HG03159 (cell line): ENCODE measurements around the gene IL1RN.

Experiments
- ATAC-seq: cut with Tn5 transposase; IDR thresholded peaks from one replicate; pipeline ENCODE4 v1.9.1; 2021; ENCODE audit warnings: mild to moderate bottlenecking, moderate library complexity; ENCODE audit not compliant: unreplicated experiment

The IL1RN gene

DNA sequence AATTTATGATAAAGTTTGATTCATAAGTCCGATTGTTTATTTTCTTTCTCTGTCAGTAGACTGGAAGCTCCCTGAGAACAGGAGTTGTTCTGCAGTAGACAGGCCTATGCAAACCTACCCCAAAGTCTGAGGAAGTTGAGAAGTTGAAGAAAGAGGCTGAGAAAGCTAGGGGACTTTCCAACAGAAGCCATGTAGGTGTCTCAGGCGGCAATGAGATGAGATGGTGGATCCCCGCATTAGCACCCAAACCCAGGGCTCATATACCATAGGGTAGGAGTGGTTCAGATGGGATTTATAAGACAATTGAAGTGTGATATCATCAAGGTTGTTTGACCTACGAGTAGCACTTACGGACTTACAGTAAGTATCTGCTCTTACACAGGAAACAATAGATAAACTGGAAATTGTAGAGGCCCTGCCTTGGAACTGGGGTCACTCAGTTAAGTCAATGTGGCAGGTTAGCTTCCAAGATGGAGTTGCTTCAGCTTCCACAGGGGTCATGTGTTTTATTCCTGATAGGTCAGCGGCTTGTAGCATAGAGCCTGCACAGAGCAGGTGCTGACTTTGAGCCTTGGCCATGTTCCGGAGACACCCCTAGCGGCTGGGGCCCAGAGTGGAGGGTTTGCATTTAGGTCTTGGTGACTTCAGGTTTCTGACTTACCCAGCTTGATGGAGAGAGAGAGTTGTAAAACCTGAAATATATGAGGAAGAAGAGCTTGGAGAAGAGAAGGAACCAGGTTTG, 44.1 kb downstream of the IL1RN start:
- no peak for ATAC-seq

DNA sequence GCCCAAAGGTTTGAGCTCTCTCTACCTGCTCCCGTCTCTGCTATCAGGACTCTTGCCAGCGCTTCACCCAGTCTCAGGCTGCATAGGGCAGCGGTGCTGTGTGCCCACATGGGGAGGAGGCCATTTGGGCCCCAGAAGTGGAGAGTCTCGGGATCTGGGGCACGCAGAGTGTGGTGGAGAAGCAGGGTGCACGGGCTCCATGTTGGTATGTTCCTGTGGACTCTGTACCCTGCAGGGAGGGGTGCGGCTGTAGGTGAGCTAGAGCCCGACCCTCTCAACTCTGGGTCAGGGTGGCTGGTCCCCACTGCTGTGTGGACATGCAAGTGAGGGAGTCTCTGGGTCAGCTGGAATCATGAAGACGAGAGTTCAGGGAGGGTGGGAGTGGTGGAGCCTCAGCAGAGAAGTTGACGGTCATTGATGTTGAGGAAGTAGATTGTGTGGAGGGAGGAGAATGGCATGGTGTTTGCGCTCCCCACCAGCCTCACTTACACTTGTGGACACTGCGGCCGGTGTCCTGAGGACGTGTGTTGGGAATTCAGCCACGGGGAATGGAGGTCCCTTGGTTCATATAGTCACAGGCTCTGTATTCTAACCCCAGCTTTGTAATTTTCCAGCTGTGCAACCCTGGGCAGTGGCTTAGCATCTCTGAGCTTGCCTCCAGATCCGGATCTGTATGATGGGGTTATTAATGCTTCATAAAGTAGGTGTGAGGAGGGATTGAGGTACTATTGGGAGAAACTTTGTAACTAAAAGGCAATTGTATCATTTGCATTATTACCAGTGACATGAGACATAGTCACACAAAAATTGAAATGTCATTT, 45.5 kb downstream of the IL1RN start:
- ATAC-seq = no peak

DNA sequence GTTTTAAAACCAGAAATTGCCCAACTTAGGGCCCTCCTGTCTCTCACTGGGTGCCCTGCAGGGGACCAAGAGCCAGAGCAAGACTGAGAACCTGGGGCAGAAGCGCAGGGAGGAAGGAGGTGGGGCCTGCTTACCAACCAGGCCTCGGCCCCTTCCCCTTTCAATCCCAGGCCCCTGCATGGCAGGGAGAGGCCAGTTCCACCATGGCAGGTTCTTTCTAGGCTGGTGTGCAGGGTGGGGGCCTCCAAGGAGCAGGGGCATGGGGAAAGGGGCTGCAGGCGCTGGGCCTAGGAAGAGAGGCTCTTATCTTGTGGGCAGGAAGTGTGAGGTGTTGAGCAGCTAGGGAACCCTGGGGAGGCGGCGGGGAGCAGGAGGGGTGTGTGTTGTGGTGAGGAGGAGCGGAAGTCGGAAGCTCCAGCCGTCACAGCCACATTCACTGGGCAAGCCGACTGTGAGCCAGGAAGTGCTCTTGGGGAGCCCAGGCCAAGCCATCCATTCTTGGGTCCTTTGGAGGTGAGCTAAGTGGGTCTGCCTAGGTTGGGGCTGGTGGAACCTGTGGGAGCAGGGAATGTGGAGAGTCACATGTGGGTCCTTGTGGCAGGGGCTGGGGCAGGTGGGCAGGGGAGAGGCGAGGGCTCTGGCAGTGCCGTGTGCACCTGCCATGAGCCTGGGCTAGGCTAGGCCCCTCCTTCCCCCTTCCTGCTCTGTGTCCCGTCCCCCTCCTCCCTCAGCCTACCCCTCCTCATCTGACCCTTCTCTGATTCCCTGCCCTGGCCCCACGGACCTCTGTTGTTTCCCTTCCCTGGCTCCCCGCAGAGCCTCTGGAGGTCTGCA, 46.4 kb downstream of the IL1RN start, which contains the start of gene PSD4:
Gene PSD4 (plus strand): TSS at position 430 of the 834 bp plus-strand sequence. CDS start 8,486 bp downstream, outside the sequence.
- ATAC-seq = peak; percentile 76

DNA sequence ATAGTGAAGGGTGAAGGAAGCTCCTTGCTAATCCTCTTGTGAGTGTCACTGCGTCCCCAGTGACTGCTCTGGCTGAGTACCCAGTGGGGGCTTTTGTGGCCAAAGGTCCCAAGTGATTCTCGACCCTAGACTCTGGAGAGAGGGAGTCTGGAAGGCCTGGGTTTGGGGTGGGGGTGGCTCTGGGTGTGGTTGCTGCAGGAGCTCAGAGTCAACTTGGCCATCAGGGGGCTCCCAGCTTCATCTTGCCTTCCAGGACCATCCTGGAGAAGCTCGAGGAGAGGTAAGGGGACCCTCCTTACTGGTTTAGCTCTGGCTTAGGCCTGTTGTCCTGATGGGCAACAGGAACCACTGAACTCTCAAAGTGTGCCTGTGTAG, 47.0 kb downstream of the IL1RN start:
- ATAC-seq = no peak

DNA sequence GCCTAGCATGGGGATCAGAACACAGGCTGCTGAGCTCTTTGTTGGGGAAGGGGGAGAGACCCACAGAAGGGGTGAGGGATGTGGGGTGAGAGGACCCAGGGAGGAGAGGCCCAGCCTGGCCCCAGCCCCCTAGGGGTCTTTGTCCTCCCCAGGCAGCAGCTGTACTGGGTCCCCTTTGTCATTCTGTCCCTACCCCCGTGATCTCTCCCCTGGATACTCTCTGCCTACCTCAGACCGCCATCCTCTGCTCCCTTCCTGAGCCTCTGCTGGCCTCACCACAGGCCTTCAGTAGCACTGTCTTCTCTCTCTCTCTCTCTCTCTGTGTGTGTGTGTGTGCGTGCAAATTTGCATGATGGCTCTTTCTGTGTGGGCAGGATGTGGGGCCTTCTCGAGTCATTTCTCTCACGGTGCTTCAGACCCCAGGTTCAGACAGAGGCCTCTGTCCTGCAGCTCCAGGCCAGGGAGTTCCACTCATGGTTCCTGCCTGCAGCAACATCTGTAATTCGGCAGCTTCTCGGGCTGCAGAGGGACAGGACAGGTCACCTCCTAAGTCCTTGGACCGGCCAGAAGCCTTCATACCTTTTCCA, 47.7 kb downstream of the IL1RN start:
- peak; percentile 74 for ATAC-seq

DNA sequence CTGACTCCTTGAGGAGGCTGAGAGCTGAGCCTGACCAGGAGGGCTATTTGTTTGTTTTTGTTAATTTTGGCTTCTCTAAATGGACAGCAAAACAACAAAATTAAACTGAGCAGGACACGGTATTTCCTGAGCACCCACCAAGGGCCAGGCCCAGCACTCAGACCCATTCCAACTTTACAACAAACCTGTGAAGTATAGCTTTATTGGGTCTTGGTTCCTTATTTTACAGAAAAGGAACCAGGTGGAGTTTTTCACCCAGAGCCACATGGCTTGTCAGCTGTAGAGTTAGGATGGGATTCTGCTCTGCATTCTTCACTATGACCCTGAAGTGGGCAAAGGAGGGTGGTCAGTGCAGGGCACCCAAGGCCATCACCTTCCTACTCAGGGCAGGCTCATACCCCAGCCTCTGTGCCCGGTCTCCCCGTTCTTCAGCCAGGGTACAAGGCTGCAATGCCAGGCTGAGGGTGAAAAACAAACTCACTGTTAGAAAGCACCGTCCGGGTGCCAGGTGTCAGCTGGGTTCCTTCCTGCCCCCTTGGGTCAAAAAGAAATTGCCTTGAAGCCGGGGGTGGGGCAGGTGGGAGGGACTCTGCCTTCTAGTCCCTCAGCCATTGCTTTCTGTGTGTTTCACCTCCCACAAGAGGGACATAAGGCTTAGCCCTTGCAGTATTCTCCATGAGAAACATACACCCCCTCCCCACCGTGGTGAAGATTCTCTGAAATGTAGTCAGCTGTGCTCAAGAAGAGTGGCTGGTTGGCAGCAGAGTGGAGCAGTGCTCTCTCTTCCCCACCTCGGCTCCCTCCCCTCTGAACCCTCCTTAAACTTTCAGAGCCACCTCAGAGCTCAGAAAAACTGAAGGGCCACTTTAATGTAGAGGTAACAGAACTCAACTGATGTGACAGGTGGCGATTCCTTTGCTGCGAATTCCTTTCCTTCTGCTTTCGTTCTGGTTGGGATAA, 48.6 kb downstream of the IL1RN start:
- ATAC-seq = no peak

DNA sequence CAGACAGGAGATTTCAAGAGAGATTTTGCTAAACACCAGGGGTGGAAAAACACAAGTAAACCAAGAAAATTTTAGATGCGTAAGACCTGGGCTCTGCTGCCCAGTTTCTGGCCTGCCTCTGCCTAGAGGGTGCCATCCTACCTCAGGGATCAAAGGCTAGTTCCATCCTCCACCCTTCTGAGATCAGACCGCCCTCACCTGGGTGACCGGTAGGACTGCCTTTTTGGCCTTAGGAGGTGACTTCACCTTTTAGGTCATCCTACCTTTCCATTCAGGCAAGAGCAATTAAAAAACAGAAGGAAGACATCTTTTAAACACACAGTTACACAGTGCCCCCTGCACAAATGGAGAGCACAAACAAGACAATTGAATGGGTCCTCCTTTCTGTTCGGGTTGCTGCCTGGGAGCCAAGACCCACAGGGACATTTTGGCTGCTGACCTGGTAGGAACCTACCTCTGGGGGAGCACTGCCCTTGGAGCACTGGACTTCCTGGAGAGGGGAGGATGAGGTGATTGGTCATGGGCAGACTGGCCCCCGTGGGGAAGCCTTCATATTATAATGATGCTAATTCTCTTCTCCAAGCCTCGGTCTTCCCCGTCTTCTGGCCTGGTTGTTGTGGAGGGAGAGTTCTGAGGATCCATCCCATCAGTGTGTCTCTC, 49.4 kb downstream of the IL1RN start:
- no peak for ATAC-seq

DNA sequence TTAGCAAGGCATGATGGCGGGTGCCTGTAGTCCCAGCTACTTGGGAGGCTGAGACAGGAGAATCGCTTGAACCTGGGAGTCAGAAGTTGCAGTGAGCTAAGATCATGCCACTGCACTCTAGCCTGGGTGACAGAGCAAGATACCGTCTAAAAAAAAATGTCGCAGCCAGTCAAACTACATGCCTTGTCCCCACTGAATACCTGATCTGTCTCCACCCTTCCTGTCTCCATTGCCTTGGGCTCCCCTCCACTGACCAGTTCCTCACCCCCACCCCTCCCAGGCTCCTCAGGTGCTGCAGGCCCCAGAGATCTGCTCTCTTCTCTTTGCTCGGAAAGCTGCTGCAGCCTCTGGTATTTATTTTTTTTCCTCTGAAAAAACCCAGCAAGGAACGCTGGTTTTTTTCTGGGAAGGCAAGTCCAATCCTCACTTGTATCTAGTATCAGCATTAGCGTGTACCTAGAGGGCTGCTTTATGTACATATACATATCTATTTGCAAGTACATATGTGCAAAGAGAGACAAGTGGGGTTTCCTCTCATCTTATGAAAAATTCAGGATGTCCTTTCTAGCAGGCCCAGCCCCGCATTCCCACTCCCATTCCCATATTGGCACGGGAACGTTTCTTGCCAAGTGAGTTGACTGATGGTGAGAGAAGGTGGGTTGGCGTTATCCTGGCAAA, 50.8 kb downstream of the IL1RN start:
- no peak for ATAC-seq

DNA sequence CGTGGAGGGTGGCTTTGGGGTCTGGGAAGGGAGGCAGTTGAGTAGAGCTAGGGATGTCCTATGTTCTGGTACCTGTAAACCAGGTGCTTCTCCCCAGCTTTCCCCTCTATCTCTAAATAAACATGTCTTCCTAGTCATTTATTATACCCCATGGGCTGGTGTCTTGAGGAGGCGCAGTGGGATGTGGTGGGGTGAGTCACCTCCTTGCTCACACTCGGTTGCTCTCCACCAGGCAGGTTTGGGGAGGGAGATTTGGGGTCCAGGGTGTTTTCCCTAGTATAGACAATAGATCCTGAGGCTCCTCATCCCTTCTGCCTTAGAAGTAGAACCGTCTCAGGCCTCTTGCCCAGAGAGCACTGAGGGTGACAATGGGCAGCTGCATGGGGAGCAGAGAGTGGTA, 51.5 kb downstream of the IL1RN start:
- no peak for ATAC-seq

DNA sequence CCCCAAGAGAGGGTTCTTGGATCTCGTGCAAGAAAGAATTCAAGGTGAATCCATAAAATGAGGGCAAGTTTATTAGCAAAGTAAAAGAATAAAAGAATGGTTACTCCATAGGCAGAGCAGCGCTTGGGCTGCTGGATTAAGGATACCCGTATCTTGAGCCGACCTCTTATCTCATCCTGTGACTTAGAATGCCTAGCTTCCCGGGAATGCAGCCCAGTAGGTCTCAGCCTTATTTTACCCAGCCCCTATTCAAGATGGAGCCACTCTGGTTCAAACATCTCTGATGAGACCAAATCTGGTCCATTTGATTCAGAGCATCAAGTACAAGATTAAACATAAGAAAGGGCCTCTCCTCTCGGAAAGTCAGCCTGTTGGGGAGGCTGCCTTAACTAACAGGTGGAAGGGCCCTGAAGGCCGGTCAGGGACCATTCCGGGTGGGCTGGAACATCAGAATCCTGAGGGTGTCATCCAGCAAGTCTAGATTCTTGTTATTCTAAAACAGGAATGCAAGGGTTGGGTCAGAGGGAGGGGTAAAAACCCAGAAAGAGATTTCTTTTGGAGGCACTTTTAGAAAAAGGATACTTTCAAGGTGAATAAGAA, 52.1 kb downstream of the IL1RN start:
- ATAC-seq = no peak

DNA sequence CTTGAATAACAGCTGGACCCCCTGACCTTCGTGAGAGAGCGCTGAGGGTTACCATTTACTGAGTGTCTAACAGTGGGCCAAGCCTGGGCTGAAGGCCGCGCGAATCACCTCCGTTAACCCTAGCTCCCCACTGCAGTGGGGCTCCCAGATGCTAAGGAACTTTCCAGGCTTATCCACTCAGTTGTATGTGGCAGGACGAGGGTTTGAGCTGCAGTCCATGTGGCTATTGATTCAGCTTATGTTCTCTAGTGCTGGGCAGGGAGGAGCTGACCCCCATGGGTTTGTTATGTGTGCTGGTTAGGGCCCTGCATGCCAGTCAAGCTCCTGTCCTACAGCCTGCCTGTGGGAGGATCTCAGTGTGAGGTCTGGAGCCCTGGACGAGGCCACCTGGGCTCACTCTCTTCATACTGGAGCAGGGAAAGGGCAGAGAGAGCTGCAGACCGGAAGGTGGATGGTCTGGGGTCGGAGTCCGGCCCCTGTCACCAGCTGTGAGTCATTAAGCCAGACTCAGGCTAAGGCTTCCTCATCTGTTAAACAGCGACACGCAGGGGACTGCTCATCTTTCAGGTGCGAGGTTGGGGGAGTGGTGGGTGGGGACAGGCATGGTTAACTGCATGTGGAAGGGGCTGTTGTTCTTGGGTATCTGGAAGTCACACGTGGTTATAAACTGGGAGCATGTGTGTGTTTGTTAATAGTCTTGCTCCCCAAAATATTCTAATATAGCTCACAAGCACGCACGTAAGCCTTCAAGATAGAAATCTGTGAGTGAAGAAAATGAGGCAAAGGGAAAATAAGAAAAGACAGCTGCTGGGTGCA, 52.9 kb downstream of the IL1RN start:
- ATAC-seq = no peak

DNA sequence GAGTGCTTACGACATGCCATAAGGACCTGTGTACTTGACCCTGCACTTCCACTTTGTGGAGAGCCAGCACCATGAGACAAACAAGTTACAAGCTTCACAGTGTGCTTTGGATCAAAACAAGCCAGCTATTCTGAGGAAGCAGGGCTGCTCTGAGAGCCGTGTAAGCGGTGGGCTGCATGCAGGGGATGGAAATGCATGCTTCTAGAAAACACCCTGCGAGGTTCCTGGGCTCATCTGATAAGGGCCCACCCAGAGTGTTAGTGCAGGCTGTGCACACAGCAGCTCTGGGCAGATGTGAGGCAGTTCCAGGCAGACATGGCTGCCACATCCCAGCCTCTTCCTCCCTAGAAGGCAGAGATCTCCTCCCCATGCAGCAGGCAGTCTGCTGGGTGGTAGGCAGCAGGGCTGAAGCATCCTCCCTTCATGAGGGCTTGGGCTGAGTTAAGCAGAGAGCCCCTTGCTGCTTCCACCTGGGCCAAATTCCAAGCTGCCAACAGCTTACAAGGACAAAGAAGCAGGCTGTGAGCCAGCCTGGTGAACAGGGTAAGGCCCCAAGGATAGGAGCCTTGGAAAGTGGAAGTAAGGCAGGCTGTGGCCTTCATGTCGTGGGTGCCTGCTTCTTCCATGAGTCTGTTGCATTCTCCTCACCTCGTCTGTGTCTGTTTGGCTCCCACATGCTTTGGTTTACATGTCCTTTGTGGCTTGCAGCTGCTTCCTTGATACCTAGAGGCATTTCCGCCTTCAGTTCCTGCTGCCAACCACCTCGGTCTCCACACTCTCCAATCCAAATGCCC, 54.1 kb downstream of the IL1RN start:
- ATAC-seq = no peak

DNA sequence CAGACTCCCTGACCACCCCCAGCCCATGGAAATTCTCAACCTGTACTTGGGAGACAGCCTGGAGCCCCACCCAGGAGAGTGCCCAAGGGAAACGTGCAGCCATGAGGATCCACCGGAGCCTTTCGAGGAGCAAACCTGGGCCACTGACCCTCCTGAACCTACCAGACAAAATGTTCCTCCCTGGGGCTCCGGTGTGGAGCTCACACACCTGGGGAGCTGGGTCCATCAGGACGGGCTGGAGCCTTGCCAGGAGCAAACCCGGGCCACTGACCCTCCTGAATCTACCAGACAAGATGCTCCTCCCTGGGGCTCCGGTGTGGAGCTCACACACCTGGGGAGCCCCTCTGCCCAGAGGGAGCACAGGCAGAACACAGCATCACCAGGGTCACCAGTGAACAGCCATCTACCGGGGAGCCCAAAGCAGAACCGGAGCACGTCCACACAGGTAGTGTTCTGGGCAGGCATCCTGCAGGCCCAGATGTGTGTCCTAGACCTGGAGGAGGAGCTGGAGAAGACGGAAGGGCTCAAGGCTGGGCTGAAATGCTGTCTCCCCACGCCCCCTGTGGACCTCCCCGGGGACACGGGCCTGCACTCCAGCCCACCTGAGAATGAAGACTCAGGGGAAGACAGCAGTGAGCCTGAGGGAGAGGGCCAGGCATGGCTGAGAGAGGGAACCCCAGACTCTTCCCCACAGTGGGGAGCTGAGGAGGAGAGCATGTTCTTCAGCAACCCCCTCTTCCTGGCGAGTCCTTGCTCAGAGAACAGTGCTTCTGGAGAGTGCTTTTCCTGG, 55.3 kb downstream of the IL1RN start:
- no peak for ATAC-seq

DNA sequence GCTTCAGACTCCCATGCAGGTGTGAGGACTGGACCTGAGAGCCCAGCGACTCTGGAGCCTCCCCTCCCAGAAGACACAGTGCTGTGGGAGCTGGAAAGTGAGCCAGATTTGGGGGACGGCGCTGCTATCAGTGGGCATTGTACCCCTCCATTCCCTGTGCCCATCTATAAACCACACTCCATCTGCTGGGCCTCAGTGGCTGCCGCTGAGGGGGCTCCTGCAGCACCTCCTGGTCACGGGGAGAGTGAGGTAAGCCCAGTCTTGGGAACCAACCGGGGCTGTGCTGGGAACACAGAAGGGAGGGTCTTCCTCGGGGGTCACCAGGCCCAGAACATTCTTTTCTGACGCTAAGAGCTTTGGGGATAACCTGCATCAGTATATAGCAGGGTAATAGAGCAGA, 55.9 kb downstream of the IL1RN start:
- no peak for ATAC-seq
